Vagina (tissue), 2 donors: ENCODE measurements around the gene CD70.

ENCODE experiments used
- CTCF ChIP-seq, 3 experiments: fragments of 450-650 bp in 2 of 3; fragments of 200-600 bp in 1 of 3; sonication (generic) in 1 of 3; IDR thresholded peaks; one replicate each; pipeline ENCODE4 v1.5.1; 2017 to 2019; ENCODE audit warnings: antibody characterized with exemption in 3 of 3, mild to moderate bottlenecking in 2 of 3, moderate library complexity in 2 of 3
- POLR2A ChIP-seq, 2 donors: fragments of 450-650 bp; IDR thresholded peaks; one replicate each; pipeline ENCODE4 v1.6.1; 2017; ENCODE audit warnings: antibody characterized with exemption in 2 of 2, mild to moderate bottlenecking in 2 of 2, moderate library complexity in 2 of 2
- POLR2AphosphoS5 ChIP-seq, 2 donors: sonication (generic); formaldehyde crosslinking; IDR thresholded peaks; one replicate each; pipeline ENCODE4 v1.9.0; 2017; ENCODE audit warnings: antibody characterized with exemption in 2 of 2, mild to moderate bottlenecking in 2 of 2, low read depth in 1 of 2; ENCODE audit not compliant: insufficient read depth in 1 of 2

- TF ChIP-seq CTCF (IDR thresholded peaks at IDR 0.05) (no peak), POLR2A (IDR thresholded peaks at IDR 0.05) (no peak), POLR2AphosphoS5 (IDR thresholded peaks at IDR 0.05; ENCODE audit: insufficient read depth in 1 of 2, low read depth in 1 of 2) (no peak)
Observed at GRCh38 chr19:6593651-6594416, 2.9 kb upstream of the CD70 start.
